K562 (cell line): ENCODE results near the gene PYGB. TPM values are rescaled to one million over a fixed set of nuclear protein-coding genes. Genes with fewer than 3 reads are reported as not detected.

Source experiments
- ATAC-seq: fragments of 200-7000 bp; cut with Tn5 transposase; 3 replicates; pipeline ENCODE4 v1.9.1; 2020; ENCODE audit warnings: moderate library complexity
- BruUV-seq: library from RNA; stranded (reverse); fragments of 400-500 nt; replicated peaks from 2 replicates; lab custom pipeline; 2021; lab: Mats Ljungman, UMichigan
- CTCF ChIA-PET: fragments of 300-600 bp; formaldehyde crosslinking; extraction: SDS; loops from one replicate; lab custom pipeline; 2021; ENCODE audit warnings: low intra/inter-chr PET ratio; lab: Yijun Ruan, JAX
- POLR2A ChIA-PET: fragments of 300-600, 350-650 bp; sonication (Branson Sonifier 250); formaldehyde crosslinking; extraction: SDS; loops from one replicate; lab custom pipeline; 2021; ENCODE audit warnings: antibody characterized with exemption, inconsistent platforms; lab: Yijun Ruan, JAX
- DNase-seq, 4 experiments: peaks; one replicate each; pipeline versions ENCODE4 v3.0.0 to v3.0.0-alpha.2; 2011 to 2018; ENCODE audit warnings: low spot score in 3 of 4, mixed read lengths in 3 of 4; ENCODE audit errors: extremely low read depth in 1 of 4
- FAIRE-seq: peaks from 2 replicates; lab custom pipeline; 2011; peaks lifted over from hg19 to GRCh38; lab: Jason Lieb, UNC
- H2AFZ ChIP-seq: 2 replicates; pipeline ENCODE4 v1.6.0; 2011; ENCODE audit warnings: low read depth, low read length, control low read depth, inconsistent platforms
- H3K27ac ChIP-seq: fragments of 200-600 bp; 3 replicates; pipeline ENCODE4 v1.8.0; 2011; ENCODE audit warnings: low read depth, mild to moderate bottlenecking, control low read depth, inconsistent platforms, low read length, moderate library complexity, mixed read lengths; ENCODE audit errors: extremely low read depth
- H3K27me3 ChIP-seq, 2 experiments: fragments of 300-600 bp in 1 of 2; 2 replicates in 1 of 2; 3 replicates in 1 of 2; pipeline versions ENCODE4 v1.6.0 to v1.8.0; 2011; ENCODE audit warnings: inconsistent platforms in 2 of 2, low read length in 2 of 2, mild to moderate bottlenecking in 1 of 2, mixed read lengths in 1 of 2, moderate library complexity in 1 of 2; ENCODE audit not compliant: control insufficient read depth in 2 of 2, insufficient read depth in 2 of 2
- H3K36me3 ChIP-seq: fragments of 300-600 bp; 3 replicates; pipeline ENCODE4 v1.8.0; 2011; ENCODE audit warnings: mild to moderate bottlenecking, low read length, inconsistent platforms; ENCODE audit not compliant: control insufficient read depth, insufficient read depth
- H3K4me1 ChIP-seq, 2 experiments: fragments of 200-600 bp in 1 of 2; replicated peaks in 1 of 2; 2 replicates in 1 of 2; 3 replicates in 1 of 2; pipeline versions ENCODE4 v1.5.1 to v1.8.0; 2011; ENCODE audit warnings: inconsistent platforms in 2 of 2, low read length in 2 of 2, mild to moderate bottlenecking in 1 of 2, mixed read lengths in 1 of 2, moderate library complexity in 1 of 2; ENCODE audit not compliant: control insufficient read depth in 2 of 2, insufficient read depth in 2 of 2
- H3K4me2 ChIP-seq: 2 replicates; pipeline ENCODE4 v1.6.1; 2011; ENCODE audit warnings: low read length, control low read depth, inconsistent platforms, mixed read lengths; ENCODE audit not compliant: insufficient read depth
- H3K4me3 ChIP-seq: fragments of 200-600 bp; sonication (generic), shearing (Covaris generic); 2 replicates; pipeline ENCODE4 v1.5.1; 2016; ENCODE audit warnings: control low read depth, inconsistent platforms
- H3K79me2 ChIP-seq: fragments of 200-600 bp; 3 replicates; pipeline ENCODE4 v1.8.0; 2011; ENCODE audit warnings: low read length, inconsistent platforms; ENCODE audit not compliant: control insufficient read depth, insufficient read depth
- H3K9ac ChIP-seq, 2 experiments: 2 replicates each; pipeline versions ENCODE4 v1.6.0 to v1.6.1; 2011; ENCODE audit warnings: low read depth in 2 of 2, low read length in 2 of 2, control low read depth in 1 of 2, inconsistent platforms in 1 of 2, mild to moderate bottlenecking in 1 of 2, mixed read lengths in 1 of 2; ENCODE audit not compliant: insufficient read depth in 1 of 2
- H3K9me1 ChIP-seq: one replicate; pipeline ENCODE4 v1.6.0; 2011; ENCODE audit warnings: inconsistent platforms, mild to moderate bottlenecking, low read length, moderate library complexity; ENCODE audit not compliant: control insufficient read depth, insufficient read depth
- H3K9me3 ChIP-seq: replicated peaks from 2 replicates; pipeline ENCODE4 v1.5.1; 2011; ENCODE audit warnings: low read depth, low read length, inconsistent platforms; ENCODE audit not compliant: control insufficient read depth, insufficient read depth
- H4K20me1 ChIP-seq: replicated peaks from 2 replicates; pipeline ENCODE4 v1.6.1; 2011; ENCODE audit warnings: low read length, inconsistent platforms, mixed read lengths; ENCODE audit not compliant: control insufficient read depth, insufficient read depth
- CBX2 ChIP-seq: fragments of 200-600 bp; sonication (generic); IDR thresholded peaks from one replicate; pipeline ENCODE4 v1.6.1; 2012; ENCODE audit warnings: mild to moderate bottlenecking, low read length, inconsistent platforms; ENCODE audit not compliant: insufficient read depth, poor library complexity, severe bottlenecking
- CTBP1 ChIP-seq: fragments of 450-650 bp; IDR thresholded peaks from 2 replicates; pipeline ENCODE4 v1.6.1; 2016; ENCODE audit warnings: borderline replicate concordance
- NCOA6 ChIP-seq: fragments of 450-650 bp; IDR thresholded peaks from 2 replicates; pipeline ENCODE4 v1.6.1; 2017; ENCODE audit warnings: mild to moderate bottlenecking
- RERE ChIP-seq: sonication (generic); formaldehyde crosslinking; IDR thresholded peaks from 2 replicates; pipeline ENCODE4 v1.8.0; 2023; ENCODE audit warnings: missing genetic modification reagents, mild to moderate bottlenecking, borderline replicate concordance
- SP2 ChIP-seq: IDR thresholded peaks from 2 replicates; pipeline ENCODE4 v1.6.1; 2011; ENCODE audit warnings: mild to moderate bottlenecking, low read depth, low read length, moderate library complexity; ENCODE audit not compliant: poor library complexity, severe bottlenecking; ENCODE audit errors: extremely low read depth
- SRSF7 ChIP-seq: fragments of 200-400 bp; formaldehyde crosslinking; optimal IDR thresholded peaks from 2 replicates; pipeline ENCODE3; 2017; ENCODE audit warnings: mild to moderate bottlenecking, low read depth, low read length
- TAF7 ChIP-seq: fragments of 450-650 bp; IDR thresholded peaks from 2 replicates; pipeline ENCODE4 v1.6.1; 2016; ENCODE audit warnings: missing genetic modification characterization, missing compliant biosample characterization
- XRCC3 ChIP-seq: fragments of 450-650 bp; IDR thresholded peaks from 2 replicates; pipeline ENCODE4 v1.6.1; 2017; ENCODE audit warnings: mild to moderate bottlenecking, moderate library complexity
- WGBS: fragments of 100-300 bp; shearing (Covaris generic); methylation state at CpG from one replicate; pipeline ENCODE4 v1.1.6; 2016; ENCODE audit warnings: low coverage, mixed read lengths; ENCODE audit not compliant: insufficient coverage; ENCODE audit errors: missing lambda C conversion rate; 5-methylcytosine and 5-hydroxymethylcytosine counted together
- in situ Hi-C: fragments of 300-500 bp; cut with MboI; formaldehyde crosslinking; loops from 4 replicates; pipeline ENCODE4 v1.15.0; 2018; ENCODE audit warnings: inconsistent platforms, mixed read lengths
- intact Hi-C: fragments of 100-400 bp; cut with micrococcal nuclease; formaldehyde crosslinking; loops from 2 replicates; pipeline ENCODE4 v1.14.2; 2022
- polyA plus RNA-seq, 8 experiments: library from polyadenylated mRNA; depleted of rRNA in 4 of 8; stranded (reverse) in 5 of 8; unstranded in 3 of 8; fragments of >200 nt; fragmentation: Nextera tagmentation in 2 of 8; fragmentation: Illumina TruSeq in 1 of 8; extraction: Ambion mirVana in 2 of 8; extraction: Trizol in 1 of 8; gene quantifications; 2 replicates each; pipeline versions ENCODE4 v1.2.1 to v1.2.3, GENCODE V29; 2011 to 2014; ENCODE audit warnings: inconsistent platforms in 1 of 8, missing spikeins in 1 of 8
- total RNA-seq, 7 experiments: library from RNA; depleted of rRNA in 6 of 7; stranded (reverse); fragments of >200 nt in 6 of 7; fragmentation: Illumina TruSeq in 2 of 7; extraction: Trizol in 2 of 7; gene quantifications; 2 replicates each; pipeline versions ENCODE4 v1.2.1 to v1.2.3, GENCODE V29; 2011 to 2021; ENCODE audit warnings: low replicate concordance in 1 of 7
- TF ChIP-seq, protein P1 (sequence below): fragments of 200-400 bp; formaldehyde crosslinking; IDR thresholded peaks from 2 replicates; pipeline ENCODE4 v1.6.1; 2017; ENCODE audit warnings: mild to moderate bottlenecking, low read depth, low read length, moderate library complexity
- TF ChIP-seq, protein P2 (sequence below): IDR thresholded peaks from 3 replicates; pipeline ENCODE4 v1.6.1; 2011; ENCODE audit warnings: borderline replicate concordance, mild to moderate bottlenecking; ENCODE audit not compliant: insufficient read length, insufficient read depth
- TF ChIP-seq, protein P3 (sequence below): fragments of 250-450 bp; sonication (Bioruptor Pico); IDR thresholded peaks from 2 replicates; pipeline ENCODE4 v1.5.1; 2021; ENCODE audit warnings: mild to moderate bottlenecking

The PYGB gene
- total and polyA plus RNA-seq, 9 of the 15 experiments (the other 6 are each of a cell fraction or from before 2014, with no cell fraction given), result 0.34 to 18.0 (median 9.8) TPM

DNA sequence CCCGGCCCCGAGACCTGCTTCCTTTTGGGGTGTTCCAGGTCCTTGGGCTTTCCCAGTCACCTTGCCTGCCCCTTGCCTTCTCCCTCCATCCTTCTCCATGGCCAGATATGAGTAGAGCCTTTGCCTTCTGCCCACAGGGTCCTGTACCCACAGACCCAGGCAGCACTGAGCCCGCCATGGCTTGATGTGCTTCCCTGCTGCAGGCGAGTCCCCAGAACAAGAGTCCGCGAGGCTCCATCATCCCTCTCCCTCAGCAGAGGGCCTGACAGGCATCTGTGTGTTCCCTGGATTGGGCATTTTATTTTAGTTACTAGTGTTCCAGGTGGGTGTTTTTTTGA lies 21.9 kb downstream of the PYGB start (continued):
- TF ChIP-seq TAF7, result no peak
- no peak for TF ChIP-seq NCOA6
- TF ChIP-seq XRCC3, result no peak
- TF ChIP-seq CTBP1, result no peak

- Histone ChIP-seq H2AFZ (no peak overlapping the region), H3K27me3 (no peaks in the 10 kb centered on the region), H3K27ac (no peak overlapping the region), H4K20me1 (no peaks in the 10 kb centered on the region), H3K79me2 (no peaks in the 10 kb centered on the region), H3K4me2 (no peak overlapping the region), H3K4me3 (no peak overlapping the region), H3K4me1 (no peaks in the 10 kb centered on the region), H3K36me3 (peaks cover 14% of the 10 kb centered on the region; the same call in 1 of the 3 replicates), H3K9ac (no peak overlapping the region), H3K9me3 (no peaks in the 10 kb centered on the region), H3K9me1 (no peaks in the 10 kb centered on the region)
- in situ Hi-C loops (no loop called here), intact Hi-C loops (no loop called here)
- no TSS peak for BruUV-seq
- POLR2A ChIA-PET, result no interaction called here
- FAIRE-seq (no peak), ATAC-seq (no peak), DNase-seq (no peak)
- 81% methylated on average over 7 of the region's 12 CpGs for WGBS
- CTCF ChIA-PET, result no interaction called here
- TF ChIP-seq SRSF7, result no peak
- TF ChIP-seq, protein P1, sequence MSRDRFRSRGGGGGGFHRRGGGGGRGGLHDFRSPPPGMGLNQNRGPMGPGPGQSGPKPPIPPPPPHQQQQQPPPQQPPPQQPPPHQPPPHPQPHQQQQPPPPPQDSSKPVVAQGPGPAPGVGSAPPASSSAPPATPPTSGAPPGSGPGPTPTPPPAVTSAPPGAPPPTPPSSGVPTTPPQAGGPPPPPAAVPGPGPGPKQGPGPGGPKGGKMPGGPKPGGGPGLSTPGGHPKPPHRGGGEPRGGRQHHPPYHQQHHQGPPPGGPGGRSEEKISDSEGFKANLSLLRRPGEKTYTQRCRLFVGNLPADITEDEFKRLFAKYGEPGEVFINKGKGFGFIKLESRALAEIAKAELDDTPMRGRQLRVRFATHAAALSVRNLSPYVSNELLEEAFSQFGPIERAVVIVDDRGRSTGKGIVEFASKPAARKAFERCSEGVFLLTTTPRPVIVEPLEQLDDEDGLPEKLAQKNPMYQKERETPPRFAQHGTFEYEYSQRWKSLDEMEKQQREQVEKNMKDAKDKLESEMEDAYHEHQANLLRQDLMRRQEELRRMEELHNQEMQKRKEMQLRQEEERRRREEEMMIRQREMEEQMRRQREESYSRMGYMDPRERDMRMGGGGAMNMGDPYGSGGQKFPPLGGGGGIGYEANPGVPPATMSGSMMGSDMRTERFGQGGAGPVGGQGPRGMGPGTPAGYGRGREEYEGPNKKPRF, result no peak
- TF ChIP-seq, protein P2, sequence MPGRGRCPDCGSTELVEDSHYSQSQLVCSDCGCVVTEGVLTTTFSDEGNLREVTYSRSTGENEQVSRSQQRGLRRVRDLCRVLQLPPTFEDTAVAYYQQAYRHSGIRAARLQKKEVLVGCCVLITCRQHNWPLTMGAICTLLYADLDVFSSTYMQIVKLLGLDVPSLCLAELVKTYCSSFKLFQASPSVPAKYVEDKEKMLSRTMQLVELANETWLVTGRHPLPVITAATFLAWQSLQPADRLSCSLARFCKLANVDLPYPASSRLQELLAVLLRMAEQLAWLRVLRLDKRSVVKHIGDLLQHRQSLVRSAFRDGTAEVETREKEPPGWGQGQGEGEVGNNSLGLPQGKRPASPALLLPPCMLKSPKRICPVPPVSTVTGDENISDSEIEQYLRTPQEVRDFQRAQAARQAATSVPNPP, result no peak
- TF ChIP-seq CBX2, result no peak
- no peak for TF ChIP-seq SP2
- no peak for TF ChIP-seq RERE (CRISPR knock-in tag)
- TF ChIP-seq, protein P3, sequence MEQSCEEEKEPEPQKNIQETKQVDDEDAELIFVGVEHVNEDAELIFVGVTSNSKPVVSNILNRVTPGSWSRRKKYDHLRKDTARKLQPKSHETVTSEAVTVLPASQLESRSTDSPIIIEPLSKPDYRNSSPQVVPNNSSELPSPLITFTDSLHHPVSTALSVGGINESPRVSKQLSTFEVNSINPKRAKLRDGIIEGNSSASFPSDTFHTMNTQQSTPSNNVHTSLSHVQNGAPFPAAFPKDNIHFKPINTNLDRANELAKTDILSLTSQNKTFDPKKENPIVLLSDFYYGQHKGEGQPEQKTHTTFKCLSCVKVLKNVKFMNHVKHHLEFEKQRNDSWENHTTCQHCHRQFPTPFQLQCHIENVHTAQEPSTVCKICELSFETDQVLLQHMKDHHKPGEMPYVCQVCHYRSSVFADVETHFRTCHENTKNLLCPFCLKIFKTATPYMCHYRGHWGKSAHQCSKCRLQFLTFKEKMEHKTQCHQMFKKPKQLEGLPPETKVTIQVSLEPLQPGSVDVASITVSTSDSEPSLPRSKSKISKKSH (CRISPR knock-in tag), result no peak
Measured at GRCh38 chr20:25270829-25271251, 23.0 kb downstream of the PYGB start.
